GM10266 (cell line): ENCODE results near the gene CHDH.

Source experiments
- DNase-seq: peaks from one replicate; pipeline ENCODE4 v3.0.0; 2012; ENCODE audit errors: extremely low spot score
- CTCF ChIP-seq: IDR thresholded peaks from 2 replicates; pipeline ENCODE4 v1.5.1; 2012; ENCODE audit warnings: mild to moderate bottlenecking, low read depth; ENCODE audit not compliant: control insufficient read depth, insufficient read depth; ENCODE audit errors: missing control alignments

CHDH gene

GRCh38 chr3:53819163-53819868 lies 26.9 kb downstream of the CHDH start:
- DNase-seq, result no peak
- no peak for TF ChIP-seq CTCF

- TF ChIP-seq CTCF, result no peak
- no peak for DNase-seq
Observed at GRCh38 chr3:53818221-53819162, 27.7 kb downstream of the CHDH start.

- no peak for TF ChIP-seq CTCF
- DNase-seq, result no peak
Observed at GRCh38 chr3:53817809-53818208, 28.4 kb downstream of the CHDH start.

- no peak for DNase-seq
- TF ChIP-seq CTCF, result no peak
Observed at GRCh38 chr3:53817211-53817610, 29.0 kb downstream of the CHDH start.

GRCh38 chr3:53816425-53816824 lies 29.8 kb downstream of the CHDH start:
- no peak for TF ChIP-seq CTCF
- no peak for DNase-seq

- no peak for DNase-seq
- TF ChIP-seq CTCF, result no peak
Observed at GRCh38 chr3:53815651-53816050, 30.6 kb downstream of the CHDH start.

GRCh38 chr3:53815067-53815466 lies 31.2 kb downstream of the CHDH start:
- TF ChIP-seq CTCF, result no peak
- DNase-seq, result no peak
